Cardiac muscle cell (in vitro differentiated cells and primary cell): Measurements from ENCODE around the gene ZNF362. TPM values are rescaled to one million over a fixed set of nuclear protein-coding genes. Genes with fewer than 3 reads are reported as not detected.
A peak's percentile ranks its signal among the peaks of the same experiment; 100 is the strongest.
"Not testable (repeated sequence)": the region's sequence is repeated elsewhere in the genome, so short reads cannot be mapped to it uniquely, and the experiment has no call there.

Experiments used
- DNase-seq, 2 donors: peaks; one replicate each; pipeline versions ENCODE4 v3.0.0 to v3.0.0-alpha.2; 2010 to 2017; ENCODE audit warnings: low read depth in 1 of 2, low spot score in 1 of 2
- H3K27ac ChIP-seq: fragments of 200-600 bp; sonication (generic); 2 replicates; pipeline ENCODE4 v1.5.1; 2016
- H3K27me3 ChIP-seq: fragments of 200-600 bp; sonication (generic); 2 replicates; pipeline ENCODE4 v1.6.0; 2016; ENCODE audit warnings: control low read depth
- H3K36me3 ChIP-seq: fragments of 200-600 bp; sonication (generic); 2 replicates; pipeline ENCODE4 v1.5.1; 2016; ENCODE audit warnings: control low read depth
- H3K4me1 ChIP-seq: fragments of 200-600 bp; sonication (generic); 2 replicates; pipeline ENCODE4 v1.8.1; 2017; ENCODE audit warnings: low read depth, mild to moderate bottlenecking, mixed run types
- H3K4me3 ChIP-seq: fragments of 200-600 bp; sonication (generic); 2 replicates; pipeline ENCODE4 v1.5.1; 2016; ENCODE audit warnings: mild to moderate bottlenecking
- H3K9me3 ChIP-seq: fragments of 200-600 bp; sonication (generic); 2 replicates; pipeline ENCODE4 v1.5.1; 2017; ENCODE audit warnings: low read depth, mild to moderate bottlenecking, control low read depth
- polyA plus RNA-seq: library from polyadenylated mRNA; unstranded; fragments of >200 nt; fragmentation: Nextera tagmentation; extraction: Ambion mirVana; gene quantifications from 2 replicates; pipeline ENCODE4 v1.2.1, GENCODE V29; 2016
- total RNA-seq: library from RNA; depleted of rRNA; stranded (reverse); fragments of >200 nt; gene quantifications from 2 replicates; pipeline ENCODE4 v1.2.3, GENCODE V29; 2016
- TF ChIP-seq, protein P1 (sequence below): IDR thresholded peaks from 2 replicates; pipeline ENCODE4 v1.5.1; 2012; ENCODE audit warnings: low read depth, mild to moderate bottlenecking, low read length

Gene ZNF362
- total and polyA plus RNA-seq, 2 experiments from 2014 or later: 57.9 to 77.5 TPM

- no peaks in the 10 kb centered on the region for H3K4me1 ChIP-seq
- no peak overlapping the region for H3K27ac ChIP-seq
- H3K27me3 ChIP-seq: no peaks in the 10 kb centered on the region
- no peaks in the 10 kb centered on the region for H3K9me3 ChIP-seq
- TF ChIP-seq, protein P1, sequence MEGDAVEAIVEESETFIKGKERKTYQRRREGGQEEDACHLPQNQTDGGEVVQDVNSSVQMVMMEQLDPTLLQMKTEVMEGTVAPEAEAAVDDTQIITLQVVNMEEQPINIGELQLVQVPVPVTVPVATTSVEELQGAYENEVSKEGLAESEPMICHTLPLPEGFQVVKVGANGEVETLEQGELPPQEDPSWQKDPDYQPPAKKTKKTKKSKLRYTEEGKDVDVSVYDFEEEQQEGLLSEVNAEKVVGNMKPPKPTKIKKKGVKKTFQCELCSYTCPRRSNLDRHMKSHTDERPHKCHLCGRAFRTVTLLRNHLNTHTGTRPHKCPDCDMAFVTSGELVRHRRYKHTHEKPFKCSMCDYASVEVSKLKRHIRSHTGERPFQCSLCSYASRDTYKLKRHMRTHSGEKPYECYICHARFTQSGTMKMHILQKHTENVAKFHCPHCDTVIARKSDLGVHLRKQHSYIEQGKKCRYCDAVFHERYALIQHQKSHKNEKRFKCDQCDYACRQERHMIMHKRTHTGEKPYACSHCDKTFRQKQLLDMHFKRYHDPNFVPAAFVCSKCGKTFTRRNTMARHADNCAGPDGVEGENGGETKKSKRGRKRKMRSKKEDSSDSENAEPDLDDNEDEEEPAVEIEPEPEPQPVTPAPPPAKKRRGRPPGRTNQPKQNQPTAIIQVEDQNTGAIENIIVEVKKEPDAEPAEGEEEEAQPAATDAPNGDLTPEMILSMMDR: no peak
- peaks cover 40% of the 10 kb centered on the region for H3K36me3 ChIP-seq
- no peak for DNase-seq
- H3K4me3 ChIP-seq: no peak overlapping the region
Observed at GRCh38 chr1:33284049-33284448, 27.8 kb downstream of the ZNF362 start.

DNA sequence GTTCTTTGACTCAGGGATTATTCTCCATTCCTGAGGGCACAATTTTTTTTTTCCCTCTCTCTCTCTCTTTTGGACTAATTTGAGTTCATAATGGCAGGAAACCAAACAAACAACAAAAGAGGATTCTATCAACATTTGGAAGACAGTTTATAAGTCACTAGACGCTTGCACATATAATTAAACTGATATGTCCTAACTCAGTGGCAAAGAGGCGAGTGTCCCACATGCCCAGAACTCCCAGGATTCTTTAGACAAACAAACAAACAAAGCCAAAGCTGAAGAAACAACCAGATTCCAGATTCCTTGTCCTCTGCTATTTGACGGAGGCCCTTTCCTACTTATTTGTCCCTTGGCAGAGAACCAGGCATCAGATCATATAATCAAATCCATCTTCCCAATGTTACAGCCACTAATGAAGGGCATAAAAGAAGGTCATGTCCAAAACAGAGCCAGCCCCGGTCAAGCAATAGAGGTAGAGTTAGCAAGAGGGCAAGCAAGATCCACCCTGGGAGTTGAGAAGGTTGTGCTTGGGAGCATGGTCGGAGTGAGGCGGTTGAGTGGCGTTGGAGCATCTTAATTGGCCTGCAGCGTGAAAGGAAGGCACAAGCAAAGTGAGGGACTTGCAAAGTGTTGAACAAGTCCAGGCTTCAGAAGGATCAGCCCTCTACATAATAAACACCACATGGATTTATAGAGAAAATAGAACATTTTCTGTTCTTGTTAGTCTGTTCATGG lies 30.3 kb downstream of the ZNF362 start:
- TF ChIP-seq, protein P1: no peak

GRCh38 chr1:33287317-33287716 lies 31.0 kb downstream of the ZNF362 start:
- no peak overlapping the region for H3K27ac ChIP-seq
- H3K36me3 ChIP-seq: peaks cover 16% of the 10 kb centered on the region
- TF ChIP-seq, protein P1: no peak
- no peak for DNase-seq
- no peaks in the 10 kb centered on the region for H3K27me3 ChIP-seq
- H3K4me1 ChIP-seq: no peaks in the 10 kb centered on the region
- no peaks in the 10 kb centered on the region for H3K9me3 ChIP-seq
- H3K4me3 ChIP-seq: no peak overlapping the region

More for the DNA sequence above, 30.3 kb downstream of the ZNF362 start:
- Histone ChIP-seq H3K4me3 (no peak overlapping the region), H3K4me1 (no peaks in the 10 kb centered on the region), H3K27ac (no peak overlapping the region), H3K36me3 (peaks cover 23% of the 10 kb centered on the region), H3K27me3 (no peaks in the 10 kb centered on the region), H3K9me3 (no peaks in the 10 kb centered on the region)
- DNase-seq: no peak

GRCh38 chr1:33288976-33289857 lies 32.9 kb downstream of the ZNF362 start:
- TF ChIP-seq, protein P1: no peak
- no peaks in the 10 kb centered on the region for H3K27me3 ChIP-seq
- no peaks in the 10 kb centered on the region for H3K9me3 ChIP-seq
- DNase-seq: no peak
- no peaks in the 10 kb centered on the region for H3K4me1 ChIP-seq
- H3K27ac ChIP-seq: peak overlapping the region; percentile 43
- H3K36me3 ChIP-seq: peaks cover 8% of the 10 kb centered on the region
- no peak overlapping the region for H3K4me3 ChIP-seq

GRCh38 chr1:33289858-33290154 lies 33.5 kb downstream of the ZNF362 start:
- Histone ChIP-seq H3K4me3 (no peak overlapping the region), H3K36me3 (peaks cover 8% of the 10 kb centered on the region), H3K27me3 (no peaks in the 10 kb centered on the region), H3K27ac (peak overlapping the region; percentile 43), H3K9me3 (no peaks in the 10 kb centered on the region), H3K4me1 (no peaks in the 10 kb centered on the region)
- TF ChIP-seq, protein P1: no peak
- DNase-seq: no peak

- not testable (repeated sequence) for H3K27me3 ChIP-seq, DNase-seq, H3K4me1 ChIP-seq, H3K27ac ChIP-seq, H3K9me3 ChIP-seq, H3K4me3 ChIP-seq
- H3K36me3 ChIP-seq: peaks cover 11% of the 10 kb centered on the region
Observed at GRCh38 chr1:33290615-33291014, 34.3 kb downstream of the ZNF362 start.
